Measurements from ENCODE around the gene PRDM2.

Gene PRDM2

DNA sequence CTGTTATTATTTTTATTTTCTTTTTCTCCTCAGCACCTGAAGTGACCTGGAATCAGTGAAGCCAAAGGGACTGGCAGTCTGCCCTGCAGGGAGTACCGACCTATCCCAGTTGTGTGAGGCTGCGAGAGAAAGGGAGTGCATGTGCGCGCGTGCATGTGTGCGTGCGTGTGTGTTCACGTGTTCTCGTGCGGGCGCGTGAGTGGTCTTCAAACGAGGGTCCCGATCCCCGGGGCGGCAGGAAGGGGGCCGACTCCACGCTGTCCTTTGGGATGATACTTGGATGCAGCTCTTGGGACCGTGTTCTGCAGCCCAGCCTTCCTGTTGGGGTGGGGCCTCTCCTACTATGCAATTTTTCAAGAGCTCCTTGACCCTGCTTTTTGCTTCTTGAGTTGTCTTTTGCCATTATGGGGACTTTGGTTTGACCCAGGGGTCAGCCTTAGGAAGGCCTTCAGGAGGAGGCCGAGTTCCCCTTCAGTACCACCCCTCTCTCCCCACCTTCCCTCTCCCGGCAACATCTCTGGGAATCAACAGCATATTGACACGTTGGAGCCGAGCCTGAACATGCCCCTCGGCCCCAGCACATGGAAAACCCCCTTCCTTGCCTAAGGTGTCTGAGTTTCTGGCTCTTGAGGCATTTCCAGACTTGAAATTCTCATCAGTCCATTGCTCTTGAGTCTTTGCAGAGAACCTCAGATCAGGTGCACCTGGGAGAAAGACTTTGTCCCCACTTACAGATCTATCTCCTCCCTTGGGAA is 123.3 kb downstream of the PRDM2 start:
- DNase-seq: no peak

DNA sequence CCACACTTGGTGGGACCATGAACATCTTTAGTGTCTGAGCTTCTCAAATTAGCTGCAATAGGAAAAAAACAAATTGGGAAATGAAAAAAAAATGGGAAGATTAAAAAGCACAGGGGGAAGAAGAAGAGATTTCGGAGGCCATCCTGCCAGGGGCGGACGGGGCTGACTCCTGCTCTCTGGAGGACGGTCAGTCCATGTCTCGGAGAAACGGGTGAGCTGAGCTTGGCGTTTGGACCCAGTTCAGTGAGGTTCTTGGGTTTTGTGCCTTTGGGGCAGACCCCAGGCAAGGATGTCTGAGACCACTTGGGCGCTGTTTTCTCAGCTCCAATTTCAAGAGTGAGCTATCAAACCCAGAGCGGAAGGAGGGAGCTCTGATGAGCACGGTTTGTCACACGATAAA is 123.9 kb downstream of the PRDM2 start:
- no peak for DNase-seq

DNA sequence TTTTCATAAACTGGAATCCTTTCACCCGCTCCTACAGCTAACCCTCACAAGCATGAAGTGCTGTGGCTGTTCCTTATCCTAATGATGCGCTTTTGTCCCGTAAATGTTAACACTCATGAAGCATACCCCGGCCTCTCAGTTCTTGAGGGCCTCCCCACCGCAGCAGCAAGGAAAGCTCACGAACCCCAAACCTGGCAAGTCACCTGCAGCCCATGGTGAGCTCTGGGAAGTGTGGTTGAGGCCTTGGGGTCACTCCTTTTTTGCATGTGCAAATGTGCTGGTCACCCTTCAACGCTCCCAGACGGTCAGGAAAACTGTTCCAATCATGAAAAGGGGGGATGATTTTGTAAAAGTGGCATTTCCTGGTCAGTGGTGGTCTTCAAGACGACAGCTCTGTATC is 124.6 kb downstream of the PRDM2 start:
- no peak for DNase-seq

DNA sequence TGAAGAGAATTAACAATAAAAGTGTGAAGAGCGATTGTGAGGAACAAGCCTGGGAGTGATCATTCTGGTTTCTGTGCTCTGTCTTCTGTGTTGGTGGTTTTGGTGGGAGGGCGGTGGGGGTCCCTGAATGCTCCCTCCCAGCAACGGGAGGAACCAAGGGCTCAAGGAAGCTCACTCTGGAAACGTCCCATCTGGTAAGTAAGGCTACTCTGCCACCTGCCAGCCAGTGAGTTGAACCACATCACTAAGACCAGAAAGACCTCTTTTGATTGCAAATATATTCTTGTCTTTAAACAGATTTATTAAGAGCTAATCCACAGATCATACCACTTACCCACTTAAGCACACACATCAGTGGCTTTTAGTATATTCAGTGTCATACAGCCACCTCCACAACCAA is 125.0 kb downstream of the PRDM2 start:
- DNase-seq: no peak

DNA sequence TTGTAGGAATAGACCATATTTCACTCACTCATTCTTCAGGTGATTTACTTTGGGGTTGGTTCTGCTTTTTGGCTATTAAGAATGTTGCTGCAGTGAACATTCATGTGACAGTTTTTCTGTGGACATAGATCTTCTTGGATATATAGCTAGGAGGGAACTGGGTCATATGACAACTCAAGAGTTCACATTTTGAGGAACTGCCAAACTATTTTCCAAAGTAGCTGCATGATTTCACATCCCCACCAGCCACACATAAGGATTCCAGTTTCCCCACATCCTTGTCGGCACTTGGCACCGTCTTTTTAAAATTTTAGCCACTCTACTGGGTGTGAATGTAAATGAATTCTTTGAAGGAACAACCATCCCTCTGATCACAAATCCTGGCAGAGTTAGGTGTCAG is 126.0 kb downstream of the PRDM2 start:
- no peak for DNase-seq

DNA sequence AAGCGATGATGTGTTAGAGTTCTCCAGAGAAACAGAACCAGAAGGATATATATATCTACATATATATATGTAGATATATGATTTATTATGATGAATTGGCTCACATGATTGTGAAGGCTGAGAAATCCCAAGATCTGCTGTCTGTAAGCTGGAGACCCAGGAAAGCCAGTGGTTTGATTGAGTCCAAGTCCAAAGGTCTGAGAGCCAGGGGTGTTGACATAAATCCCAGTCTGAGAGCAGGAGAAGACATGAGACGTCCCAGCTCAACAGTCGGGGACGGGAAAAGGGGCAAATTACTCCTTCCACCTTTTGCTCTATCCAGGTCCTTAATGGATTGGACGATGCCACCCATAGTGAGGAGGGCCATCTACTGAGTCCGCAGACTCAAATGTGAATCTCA is 126.6 kb downstream of the PRDM2 start:
- DNase-seq: no peak

DNA sequence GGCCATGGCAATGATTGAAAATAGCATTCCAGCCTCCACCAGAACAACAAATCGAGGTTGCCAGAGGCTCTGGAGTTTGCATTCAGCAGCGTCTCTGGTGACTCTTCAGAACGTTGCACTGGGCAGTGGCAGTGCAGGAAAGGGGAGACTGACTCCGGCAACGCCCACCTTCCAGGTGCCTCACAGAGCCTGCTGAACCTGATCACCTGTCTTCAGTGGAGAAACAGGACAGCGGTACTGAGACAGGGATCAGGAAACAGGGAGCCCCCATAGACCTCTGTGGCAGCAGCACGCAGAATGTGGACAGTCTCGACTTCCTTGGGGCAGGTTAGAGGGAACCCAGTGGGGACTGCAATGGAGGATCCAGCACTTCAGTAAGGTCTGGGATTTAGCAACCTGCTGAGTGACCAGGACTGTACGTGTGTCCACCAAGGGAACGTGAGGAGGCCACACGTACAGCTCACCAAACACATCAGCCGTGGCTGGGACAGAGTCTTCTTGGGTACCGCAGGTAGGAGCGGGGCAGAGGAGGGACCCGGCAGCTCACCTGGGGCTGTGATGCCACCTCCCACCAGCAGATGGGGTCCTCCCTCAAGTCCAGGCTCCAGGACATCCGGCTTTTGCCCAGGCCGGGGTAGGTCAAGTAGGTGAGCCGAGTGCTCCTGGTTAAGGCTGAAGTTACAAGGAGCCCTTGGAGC is 128.6 kb downstream of the PRDM2 start:
- no peak for DNase-seq

DNA sequence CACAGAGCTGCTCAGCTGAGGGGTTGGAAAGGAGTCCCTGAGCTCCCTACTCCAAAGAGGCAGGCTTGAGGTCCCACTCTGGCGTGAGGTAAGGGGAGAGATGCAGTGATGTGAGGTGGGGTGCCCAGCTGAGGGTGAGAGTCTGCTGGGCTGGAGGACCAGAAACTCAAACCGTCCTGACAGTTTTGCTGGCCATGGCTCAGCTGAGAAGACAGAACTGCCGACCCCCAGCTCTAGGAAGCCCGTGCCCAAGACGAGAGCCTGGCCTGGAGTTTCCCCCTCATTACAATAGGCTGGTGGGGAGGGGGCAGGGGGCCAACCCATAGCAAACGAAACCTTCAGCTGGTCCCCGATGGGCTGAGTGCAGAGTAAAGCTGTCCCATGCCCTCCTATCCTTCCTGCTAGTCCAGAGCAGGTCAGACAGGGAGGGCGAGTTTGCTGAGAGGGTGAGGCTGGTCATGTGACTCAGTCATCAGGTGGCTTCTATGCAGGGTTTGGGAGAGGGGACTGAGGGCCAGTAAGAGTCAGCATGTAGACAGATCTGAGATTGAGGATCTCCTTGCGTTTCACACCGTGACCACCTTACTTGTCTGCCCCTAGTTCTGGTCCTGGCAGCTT is 129.3 kb downstream of the PRDM2 start:
- no peak for DNase-seq

DNA sequence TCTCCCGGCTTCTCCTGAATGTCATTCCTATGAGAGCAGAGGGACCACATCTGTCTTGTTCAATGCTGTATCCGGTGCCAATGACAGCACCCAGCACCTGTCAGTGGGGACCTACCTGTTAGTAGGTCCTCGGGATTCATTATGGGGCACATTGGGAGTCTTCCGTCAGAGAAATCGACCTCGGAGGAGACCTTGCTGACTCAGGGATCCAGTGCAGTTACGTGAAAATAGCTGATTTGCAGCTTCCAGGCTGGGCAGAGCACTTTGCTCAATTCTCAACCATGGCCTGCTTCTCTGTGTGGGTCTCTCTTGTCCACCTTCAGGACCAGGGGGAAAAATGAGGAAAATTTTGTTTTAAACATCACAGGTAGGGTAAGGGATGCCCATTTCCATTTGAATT is 130.2 kb downstream of the PRDM2 start:
- no peak for DNase-seq

DNA sequence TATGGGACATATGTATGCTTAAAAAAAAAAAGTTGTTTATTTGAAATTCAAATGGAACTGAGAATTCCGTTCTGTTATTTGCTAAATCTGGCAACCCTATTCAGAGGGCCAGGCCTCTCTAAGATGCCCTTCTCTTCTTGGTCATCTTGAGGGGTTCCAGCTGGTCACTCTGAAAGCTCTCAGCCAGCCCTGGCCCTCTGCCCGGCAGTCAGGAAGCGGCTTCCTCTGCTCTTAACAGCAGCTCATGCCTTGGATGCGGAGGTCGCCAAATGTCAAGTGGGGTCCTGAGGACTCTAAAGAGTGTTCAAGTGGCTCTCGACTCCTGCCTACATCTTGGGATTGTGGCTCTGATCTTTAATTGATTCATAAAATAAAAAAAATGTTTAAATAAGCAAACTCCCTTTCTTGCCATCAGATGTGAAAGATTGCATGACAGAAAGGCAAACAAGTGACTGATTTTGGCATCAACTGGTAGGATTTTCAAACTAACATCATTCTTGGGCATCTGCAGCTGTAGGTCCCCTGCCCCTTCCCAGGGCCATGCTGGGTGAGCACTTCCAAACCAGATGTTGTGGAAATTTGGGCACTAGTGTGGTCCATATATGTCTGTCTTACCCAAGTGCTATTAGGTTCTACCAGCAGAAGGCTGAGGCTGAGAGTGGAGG is 130.8 kb downstream of the PRDM2 start:
- peak; percentile 96 for DNase-seq

DNA sequence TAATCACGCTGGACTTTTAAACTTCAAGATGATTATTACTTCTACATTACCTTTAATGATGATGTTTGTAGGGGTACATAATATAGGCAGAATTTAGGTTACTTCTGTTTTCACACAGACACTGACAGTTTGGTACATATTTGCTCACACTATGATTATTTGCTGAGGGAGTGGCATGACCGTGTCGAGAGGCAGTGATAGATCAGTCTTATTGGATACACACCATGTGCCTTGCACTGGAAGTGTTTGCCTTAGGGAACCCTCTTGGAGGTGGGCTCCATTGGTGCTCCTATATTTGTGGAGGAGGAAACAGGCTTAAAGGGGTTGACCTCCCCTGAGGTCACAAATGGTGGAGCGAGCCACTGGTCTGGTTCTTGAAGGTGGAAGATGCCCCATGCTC is 132.1 kb downstream of the PRDM2 start:
- DNase-seq: no peak

DNA sequence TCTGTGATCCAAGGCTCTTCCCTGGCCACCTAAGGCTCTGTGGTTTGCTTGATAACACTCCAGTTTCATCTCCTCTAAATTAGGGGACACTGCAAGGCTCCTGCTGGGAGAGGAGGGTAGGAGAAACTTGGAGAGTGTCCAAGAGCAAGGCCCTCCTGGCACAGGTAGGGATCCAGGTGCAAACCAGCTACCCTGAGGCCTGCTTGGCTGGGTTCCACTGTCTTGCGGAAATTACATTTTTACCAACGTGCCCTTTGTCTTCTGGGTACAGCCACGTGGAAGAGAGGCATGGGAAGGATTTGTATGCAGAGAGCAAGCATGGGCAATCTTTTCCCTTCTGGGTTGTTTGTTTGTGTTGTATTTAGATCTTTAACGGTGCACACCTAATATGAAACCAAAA is 132.5 kb downstream of the PRDM2 start:
- peak; percentile 95 for DNase-seq

DNA sequence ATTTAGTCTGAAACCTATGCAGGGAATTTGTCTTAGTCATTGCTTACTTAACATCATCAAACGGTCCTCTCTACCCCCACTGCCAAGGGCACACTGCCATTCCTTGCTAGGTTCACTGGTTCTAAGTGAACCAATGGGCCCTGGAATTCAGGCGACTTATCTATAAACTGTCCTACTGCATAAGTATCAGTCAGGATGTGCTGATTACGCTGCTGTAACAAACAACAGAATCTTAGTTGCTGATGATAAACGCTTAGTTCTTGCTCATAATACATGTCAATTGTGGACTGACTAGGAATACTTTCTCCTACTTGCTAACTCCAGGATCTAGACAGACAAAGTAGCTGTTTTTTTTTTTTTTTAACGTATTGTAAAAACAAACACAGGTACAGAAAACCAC is 136.1 kb downstream of the PRDM2 start:
- DNase-seq: no peak

DNA sequence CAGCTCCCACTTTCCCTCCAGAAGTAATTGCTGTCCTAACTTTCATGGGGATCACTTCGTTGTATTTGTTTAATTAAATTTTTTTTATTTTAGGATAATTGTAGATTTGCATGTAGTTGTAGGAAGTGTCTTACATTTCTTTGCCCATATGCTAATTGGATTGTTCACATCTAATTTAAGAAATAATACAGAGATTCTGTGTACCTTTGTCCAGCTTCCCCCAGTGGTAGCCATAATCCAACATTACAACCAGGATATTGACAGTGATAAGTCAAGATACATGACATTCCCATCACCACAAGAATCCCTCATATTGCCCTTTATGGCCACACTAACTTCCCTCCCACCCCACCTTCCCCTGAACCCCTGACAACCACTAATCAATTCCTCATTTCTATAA is 136.6 kb downstream of the PRDM2 start:
- DNase-seq: no peak

DNA sequence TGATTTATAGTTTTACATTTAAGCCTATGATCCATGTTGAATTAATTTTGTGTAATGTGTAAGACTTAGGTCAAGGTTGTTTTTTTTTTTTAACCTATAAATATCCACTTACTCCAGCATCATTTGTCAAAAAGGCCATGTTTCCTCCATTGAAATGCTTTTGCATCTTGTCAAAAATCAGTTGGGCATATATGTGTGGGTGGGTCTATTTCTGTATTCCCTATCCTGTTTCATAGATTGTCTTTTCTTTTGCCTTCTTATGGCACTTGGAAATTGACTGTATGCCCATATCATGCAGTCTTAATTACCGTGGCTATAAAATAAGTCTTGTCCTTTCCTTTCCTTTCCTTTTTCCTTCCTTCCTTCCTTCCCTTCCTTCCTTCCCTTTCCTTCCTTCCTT is 138.2 kb downstream of the PRDM2 start:
- DNase-seq: no peak

DNA sequence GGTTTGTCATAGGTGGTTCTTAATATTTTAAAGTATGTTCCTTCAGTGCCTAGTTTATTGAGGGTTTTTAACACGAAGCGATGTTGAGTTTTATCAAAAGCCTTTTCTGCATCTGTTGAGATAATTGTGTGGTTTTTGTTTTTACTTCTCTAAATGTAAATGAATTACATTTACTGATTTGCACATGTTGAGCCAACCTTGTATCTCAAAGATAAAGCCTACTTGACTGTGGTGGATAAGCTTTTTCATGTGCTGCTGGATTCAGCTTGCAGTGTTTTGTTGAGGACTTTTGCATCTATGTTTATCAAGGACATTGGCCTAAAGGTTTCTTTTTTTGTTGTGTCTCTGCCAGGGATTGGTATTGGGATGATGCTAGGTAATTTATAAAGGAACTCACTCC is 142.5 kb downstream of the PRDM2 start:
- no peak for DNase-seq

DNA sequence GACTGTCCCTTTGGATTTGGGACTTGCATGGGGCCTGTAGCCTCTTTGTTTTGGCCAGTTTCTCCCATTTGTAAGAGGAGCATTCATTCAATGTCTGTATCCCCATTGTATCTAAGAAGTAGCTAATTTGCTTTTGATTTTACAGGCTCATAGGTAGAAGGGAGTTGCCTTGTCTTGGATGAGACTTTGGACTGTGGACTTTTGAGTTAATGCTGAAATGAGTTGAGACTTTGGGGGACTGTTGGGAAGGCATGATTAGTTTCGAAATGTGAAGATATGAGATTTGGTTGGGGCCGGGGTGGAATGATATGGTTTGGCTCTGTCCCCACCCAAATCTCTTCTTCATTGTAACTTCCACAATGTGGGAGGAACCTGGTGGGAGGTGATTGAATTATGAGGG is 151.7 kb downstream of the PRDM2 start:
- no peak for DNase-seq

DNA sequence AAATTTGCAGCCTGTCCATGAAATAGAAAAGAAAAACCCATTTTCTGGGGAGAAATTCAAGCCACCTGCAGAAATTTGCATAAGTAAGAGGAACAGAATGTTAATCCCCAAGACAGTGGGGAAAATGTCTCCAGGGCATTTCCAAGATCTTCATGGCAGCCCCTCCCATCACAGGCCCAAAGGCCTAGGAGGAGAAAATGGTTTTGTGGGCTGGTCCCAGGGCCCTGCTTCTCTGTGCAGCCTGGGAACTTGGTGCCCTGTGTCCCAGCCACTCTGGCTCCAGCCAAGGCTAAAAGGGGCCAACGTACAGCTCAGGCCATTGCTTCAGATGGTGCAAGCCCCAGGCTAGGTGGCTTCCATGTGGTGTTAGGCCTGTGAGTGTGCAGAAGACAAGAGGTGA is 155.6 kb downstream of the PRDM2 start:
- DNase-seq: no peak

DNA sequence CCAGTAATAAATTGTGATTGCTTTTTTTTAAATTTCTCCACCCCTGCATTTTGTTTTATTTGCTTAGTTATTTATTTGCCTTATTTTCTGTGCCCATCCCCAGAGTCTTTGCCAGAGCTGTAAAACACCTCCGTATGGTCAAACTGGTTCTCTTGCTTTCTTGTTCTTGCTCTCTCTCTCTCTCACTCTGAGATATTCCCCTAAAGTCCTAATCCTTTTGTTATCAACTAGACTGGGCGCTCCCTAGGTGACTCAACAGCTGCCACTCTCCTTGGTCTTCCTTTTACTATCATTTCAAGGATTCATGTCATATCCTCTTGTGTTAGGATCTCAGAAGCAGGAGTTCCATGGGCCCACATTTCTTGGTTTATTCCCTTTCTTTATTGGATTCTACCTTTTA is 160.0 kb downstream of the PRDM2 start:
- DNase-seq: no peak

DNA sequence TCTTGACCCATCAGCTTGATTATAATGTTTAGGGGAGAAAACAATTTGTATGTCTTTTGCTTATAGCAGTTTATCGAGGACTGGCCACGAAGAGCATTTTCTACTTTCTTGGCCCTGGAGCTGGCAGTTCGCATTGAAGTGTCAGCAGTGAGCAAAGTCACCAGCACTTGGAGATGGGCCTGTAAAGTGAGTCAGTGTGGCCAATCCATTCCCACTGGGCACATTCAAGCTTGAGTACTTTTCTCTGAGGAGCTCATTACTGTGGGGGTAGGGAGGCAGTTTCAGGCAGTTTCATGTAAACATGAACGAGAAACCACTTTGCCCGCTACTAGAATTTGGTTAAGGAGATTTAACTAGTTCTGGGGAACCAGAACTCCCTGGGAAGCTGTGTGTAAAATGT is 164.8 kb downstream of the PRDM2 start:
- DNase-seq: no peak

DNA sequence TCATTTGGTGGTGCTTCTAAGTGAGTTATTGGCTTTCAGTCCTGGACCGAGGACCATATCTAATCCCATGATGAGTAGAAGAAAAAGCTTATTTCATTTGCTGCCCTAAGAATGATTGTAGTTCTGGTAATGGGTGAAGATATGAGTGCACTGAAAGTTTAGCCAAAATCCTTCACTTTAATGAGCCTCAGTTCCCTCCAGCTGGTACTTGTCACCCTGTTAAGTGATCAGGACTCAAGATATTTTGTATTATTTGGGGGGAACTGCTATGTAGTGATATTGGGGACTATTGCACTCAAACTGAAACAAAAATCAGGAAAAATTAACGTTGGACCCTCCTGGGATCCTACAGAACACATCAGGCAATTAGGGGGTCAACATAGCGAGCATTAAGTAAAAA is 165.9 kb downstream of the PRDM2 start:
- DNase-seq: no peak

DNA sequence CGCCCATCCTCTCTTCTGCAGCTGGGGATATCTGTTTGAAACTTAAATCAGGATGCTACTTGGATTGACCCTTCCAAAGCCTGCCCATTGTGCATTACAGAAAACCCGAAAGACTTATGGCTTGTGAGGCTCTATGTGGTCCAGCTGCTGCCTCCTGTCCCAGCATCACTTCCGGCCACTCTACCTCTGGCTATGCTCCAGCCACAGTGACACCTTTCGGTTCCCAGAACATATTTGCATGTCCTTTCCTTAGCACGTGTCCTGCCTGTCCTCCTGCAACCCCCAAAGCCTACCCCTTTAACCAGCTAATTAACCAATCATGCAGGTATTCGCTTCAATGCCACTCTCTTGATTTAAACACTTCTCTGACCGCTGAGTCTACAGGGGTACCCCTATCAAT is 167.6 kb downstream of the PRDM2 start:
- no peak for DNase-seq

DNA sequence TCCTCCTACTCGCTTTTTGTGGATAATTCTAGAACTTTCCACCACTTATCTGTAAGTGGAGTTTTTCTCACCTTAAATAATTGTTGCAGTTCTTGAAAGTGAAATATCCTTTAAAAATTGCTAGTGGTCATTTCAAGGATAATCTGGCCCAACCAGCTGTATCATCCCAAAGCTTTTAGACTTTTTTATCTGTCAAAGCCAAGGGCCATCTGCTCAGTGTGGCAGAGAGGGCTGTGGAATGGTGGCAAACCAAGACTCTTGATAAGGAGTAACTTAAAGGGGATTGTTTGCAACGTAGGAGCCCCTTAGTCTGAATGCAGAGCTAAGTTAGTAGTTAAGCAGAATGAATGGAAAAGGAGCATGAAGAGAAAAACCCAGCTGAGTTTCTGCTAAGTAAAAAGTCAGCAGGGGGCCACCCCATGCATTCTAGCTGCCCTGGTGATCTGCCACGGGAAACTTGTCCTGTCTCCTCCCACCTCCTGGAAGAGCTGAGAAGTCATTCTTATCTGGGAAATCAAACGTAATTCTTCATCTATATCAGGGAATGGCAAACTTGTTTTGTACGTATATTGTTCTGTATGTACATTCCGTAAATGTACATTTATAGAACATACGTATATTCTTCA is 169.3 kb downstream of the PRDM2 start:
- DNase-seq: no peak
